ENCODE data around the gene MYOG.

DNA sequence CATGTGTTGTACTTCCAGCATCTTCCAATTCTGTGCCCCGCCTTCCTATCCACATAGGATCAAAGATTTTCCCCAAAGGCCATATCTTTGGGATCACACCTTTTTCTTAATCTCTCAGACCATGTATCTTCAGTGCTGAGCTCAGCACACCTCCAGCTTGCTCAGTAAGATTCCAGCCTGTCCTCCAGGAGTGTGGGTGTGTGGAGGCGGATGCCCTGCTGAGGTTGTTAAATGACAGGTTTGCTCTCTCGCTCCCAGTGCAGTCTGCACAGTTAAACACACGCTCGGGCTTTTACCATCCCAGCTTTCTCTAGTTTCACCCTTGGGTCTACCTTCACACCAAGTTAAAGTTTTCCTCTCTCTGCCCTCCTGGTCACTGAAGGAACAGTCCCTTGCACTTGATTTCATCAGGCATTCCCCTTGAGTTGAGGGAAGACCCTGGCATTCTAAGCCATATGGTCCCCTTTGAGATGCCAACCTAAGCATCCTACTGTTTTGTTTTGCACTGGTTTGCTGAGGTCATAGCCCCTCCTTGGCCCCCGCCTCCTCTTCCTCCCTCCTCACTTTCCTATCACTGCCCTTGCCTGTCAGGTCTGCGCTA, 13.7 kb downstream of the MYOG start:
- TF ChIP-seq POLR2A (IDR thresholded peaks at IDR 0.05) (no peak), CTCF (IDR thresholded peaks at IDR 0.05) (no peak), POLR2AphosphoS5 (IDR thresholded peaks at IDR 0.05) (no peak)

Measured in prostate gland (tissue), 2 donors.